GM18526 (cell line): ENCODE results near the gene AVPI1.

ENCODE experiments used
- POLR2A ChIP-seq: IDR thresholded peaks from 3 replicates; pipeline ENCODE4 v1.6.1; 2011; ENCODE audit not compliant: insufficient read length; ENCODE audit errors: extremely low read depth

AVPI1 gene

GRCh38 chr10:97715259-97715874, 28.3 kb upstream of the AVPI1 start:
- no peak for TF ChIP-seq POLR2A

DNA sequence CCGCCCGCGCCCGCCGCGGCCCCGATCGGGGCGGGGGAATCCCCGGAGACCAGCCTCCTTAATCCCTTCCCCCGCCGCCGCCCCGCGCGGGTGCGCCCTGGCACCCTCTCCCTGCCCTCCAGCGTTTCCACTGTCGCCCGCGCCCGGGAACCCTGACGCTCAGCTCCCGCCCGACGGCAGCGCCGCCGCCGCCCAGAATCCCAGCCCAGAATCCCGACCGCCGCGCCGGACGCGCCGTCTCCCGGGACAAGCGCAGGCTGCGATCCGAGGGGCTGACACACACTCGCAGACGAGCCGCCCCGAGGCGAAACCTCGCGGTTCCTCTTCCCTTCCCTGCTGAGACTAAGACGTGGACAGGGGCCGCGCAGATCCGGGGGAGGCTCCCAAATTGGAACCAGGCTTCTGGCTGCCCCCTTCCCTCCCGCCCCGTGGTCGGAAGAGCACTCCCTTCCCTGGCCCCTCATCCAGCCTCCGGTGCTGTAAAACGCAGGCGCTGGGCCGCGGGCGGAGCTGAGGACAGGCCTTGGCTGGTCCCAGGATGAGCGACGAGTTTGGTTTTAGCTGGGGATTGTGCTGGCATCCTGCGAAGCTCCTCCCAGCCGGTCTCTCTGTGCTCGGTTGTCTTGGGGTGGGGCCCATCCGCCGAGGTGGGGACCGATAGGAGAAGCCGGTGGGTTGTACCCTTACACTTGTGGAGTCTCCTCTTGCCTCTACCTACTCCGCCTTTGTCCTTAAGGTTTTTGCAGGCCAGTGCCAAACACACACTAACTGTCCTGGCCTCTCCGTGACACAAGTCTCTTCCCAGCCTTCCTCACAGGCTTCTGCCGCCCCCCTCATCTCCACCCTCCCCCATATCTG, 27.6 kb upstream of the AVPI1 start:
- no peak for TF ChIP-seq POLR2A

- no peak for TF ChIP-seq POLR2A
Observed at GRCh38 chr10:97713826-97714400, 26.9 kb upstream of the AVPI1 start.

GRCh38 chr10:97713339-97713825, 26.3 kb upstream of the AVPI1 start, which contains the start of gene MARVELD1:
Gene MARVELD1 (plus strand): TSS chr10:97713730. CDS start chr10:97713877, 147 bp downstream.
- TF ChIP-seq POLR2A: no peak

DNA sequence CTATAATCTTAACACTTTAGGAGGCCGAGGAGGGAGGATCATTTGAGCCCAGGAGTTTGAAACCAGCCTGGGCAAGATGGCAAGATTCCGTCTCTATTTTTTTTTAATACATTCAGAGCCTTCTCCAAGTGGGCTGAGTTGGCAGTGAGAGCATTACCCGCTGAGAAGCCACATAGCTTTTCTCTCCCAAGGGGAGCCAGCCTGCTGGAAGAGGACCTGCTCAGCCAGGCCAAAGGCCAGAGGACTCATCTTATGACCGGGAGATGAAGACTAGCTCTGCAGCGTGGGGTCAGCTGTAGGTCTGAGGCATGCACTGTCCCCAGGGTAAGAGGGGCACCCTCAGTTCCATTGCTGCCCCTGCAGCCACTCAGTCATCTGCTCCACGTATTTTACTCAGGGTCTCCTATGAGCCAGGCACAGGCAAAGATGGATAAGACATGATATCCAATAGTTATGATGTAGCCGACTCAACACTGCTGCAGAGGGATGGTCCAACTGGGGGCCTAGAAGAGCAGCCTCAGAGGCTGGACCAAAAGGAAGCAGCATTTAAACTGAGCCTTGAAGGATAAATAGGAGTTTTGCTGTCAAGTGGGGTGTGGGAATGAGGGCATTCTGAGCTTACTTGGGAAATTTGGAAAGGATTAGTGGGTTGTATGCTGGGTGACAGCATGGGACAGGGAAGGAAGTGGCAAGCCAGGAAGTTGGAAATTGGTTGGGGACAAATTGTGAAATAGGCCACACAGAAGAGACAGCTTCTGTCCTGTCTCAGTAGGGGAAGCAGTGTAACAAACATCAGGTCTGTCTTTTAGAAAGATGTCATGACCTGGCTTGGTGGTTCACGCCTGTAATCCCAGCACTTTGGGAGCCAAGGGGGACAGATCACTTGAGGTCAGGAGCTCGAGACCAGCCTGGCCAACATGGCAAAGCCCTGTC, 24.9 kb upstream of the AVPI1 start:
- no peak for TF ChIP-seq POLR2A

DNA sequence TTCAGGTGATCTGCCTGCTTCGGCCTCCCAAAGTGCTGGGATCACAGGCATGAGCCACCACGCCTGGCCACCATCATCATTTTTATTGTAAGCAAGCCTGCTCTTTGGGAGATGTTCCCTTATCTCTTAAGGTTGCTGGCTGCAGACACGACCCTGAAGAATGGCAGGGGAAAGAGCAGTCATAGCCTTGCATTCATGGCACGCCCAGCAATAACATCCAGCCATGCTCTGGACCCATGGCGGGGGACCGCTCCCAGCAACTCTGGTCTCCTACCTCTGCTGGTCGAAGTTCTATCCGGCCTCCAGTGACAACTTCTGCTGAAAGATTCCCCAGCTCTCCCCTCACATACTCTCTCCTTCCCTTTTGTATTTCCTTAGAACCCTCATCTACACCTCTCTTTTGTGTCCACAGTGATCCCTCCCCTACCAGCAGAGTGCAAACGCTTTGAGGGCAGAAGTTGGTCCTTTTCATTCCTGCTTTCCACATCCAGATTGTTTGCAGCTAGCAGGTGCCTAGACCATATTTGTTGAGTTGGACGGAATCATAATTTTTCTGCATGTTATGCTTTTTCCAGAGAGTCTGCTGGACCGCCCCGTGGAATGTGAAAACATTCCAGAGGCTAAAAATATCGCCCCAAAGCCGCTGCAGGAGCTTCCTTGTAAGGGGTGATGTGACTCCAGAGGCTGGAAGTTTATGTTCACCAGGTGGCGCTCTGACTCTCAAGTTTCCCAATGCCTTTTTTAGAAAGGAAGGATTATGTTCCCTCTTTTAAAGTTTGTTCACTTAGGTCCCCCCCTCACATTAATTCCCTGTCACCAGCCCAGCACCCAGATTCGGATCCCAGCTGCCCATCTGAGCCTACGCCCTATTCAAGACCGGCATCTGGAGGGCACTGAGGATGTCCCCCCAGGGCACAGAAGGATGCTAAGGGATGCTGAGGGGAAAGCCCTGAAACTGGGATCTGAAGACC, 22.2 kb upstream of the AVPI1 start:
- TF ChIP-seq POLR2A: no peak

- no peak for TF ChIP-seq POLR2A
Observed at GRCh38 chr10:97708167-97708566, 21.1 kb upstream of the AVPI1 start.

- no peak for TF ChIP-seq POLR2A
Observed at GRCh38 chr10:97707134-97707861, 20.3 kb upstream of the AVPI1 start.

- no peak for TF ChIP-seq POLR2A
Observed at GRCh38 chr10:97705006-97705670, 18.1 kb upstream of the AVPI1 start.

DNA sequence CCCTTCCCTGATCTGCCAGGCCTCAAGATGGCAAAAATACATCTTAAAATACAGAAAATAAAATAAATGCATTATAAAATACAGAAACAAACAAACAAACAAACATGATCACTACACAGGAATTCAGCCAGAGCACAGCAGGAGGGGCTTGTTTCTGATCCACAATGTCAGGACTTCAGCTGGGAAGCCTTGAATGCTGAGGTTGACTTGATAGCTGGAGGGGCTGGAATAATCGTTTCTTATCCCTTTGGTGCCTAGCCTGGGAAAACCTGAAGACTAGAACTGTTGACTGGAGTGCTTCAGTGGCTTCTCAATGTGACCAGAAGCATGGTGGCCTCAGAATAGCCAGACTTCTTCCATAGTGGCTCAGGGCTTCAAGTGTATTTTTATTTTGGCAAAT, 17.3 kb upstream of the AVPI1 start:
- TF ChIP-seq POLR2A: no peak

- no peak for TF ChIP-seq POLR2A
Observed at GRCh38 chr10:97703398-97704067, 16.5 kb upstream of the AVPI1 start.

DNA sequence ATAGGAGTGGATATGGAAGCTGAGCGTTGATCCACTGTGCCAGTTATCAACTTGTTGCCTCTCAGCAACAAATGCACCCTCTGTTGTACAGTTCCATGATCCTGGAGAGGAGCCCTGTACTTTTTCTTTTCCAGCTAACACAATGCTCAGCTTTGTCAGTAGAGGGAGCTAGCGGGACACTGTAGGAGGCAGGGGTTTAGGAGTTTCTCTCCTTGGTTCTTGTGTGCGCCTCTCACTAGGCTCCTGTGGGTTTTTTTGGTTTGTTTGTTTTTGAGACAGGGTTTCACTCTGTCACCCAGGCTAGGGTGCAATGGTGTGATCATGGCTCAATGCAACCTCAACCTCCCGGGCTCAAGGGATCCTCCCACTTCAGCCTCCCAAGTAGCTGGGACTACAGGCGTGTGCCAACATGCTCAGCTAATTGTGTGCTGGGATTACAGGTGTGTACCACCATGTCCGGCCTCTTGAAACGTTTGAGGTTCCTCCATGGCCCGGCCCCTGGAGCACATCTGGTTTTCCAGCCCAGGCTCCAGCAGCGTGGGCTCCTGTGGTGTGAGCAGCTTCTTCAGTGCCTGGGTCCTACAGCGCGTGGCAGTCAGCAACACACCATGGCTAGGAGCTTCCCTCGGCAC, 14.5 kb upstream of the AVPI1 start:
- no peak for TF ChIP-seq POLR2A
